Trophoblast cell (in vitro differentiated cells and primary cell): ENCODE measurements around the gene ATXN7L3B.

Experiments used
- DNase-seq, 2 donors: peaks; one replicate each; pipeline ENCODE4 v3.0.0-alpha.2; 2016
- H2AFZ ChIP-seq: 2 replicates; pipeline ENCODE4 v1.6.1; 2013; ENCODE audit warnings: low read length, moderate library complexity, mild to moderate bottlenecking; ENCODE audit not compliant: insufficient read depth, poor library complexity
- H2AK5ac ChIP-seq: 2 replicates; pipeline ENCODE4 v1.6.1; 2013; ENCODE audit warnings: mild to moderate bottlenecking, low read length
- H2BK120ac ChIP-seq: 2 replicates; pipeline ENCODE4 v1.6.1; 2013; ENCODE audit warnings: low read length, mild to moderate bottlenecking, moderate library complexity; ENCODE audit not compliant: insufficient read depth, poor library complexity
- H2BK12ac ChIP-seq: 2 replicates; pipeline ENCODE4 v1.6.1; 2013; ENCODE audit warnings: mild to moderate bottlenecking, low read length, moderate library complexity
- H2BK5ac ChIP-seq: 2 replicates; pipeline ENCODE4 v1.6.1; 2013; ENCODE audit warnings: low read length, low read depth, moderate library complexity, mild to moderate bottlenecking; ENCODE audit not compliant: poor library complexity
- H3K14ac ChIP-seq: 2 replicates; pipeline ENCODE4 v1.6.1; 2013; ENCODE audit warnings: mild to moderate bottlenecking, low read length
- H3K18ac ChIP-seq: 2 replicates; pipeline ENCODE4 v1.6.1; 2013; ENCODE audit warnings: mild to moderate bottlenecking, low read length
- H3K23ac ChIP-seq: 2 replicates; pipeline ENCODE4 v1.6.1; 2013; ENCODE audit warnings: low read length
- H3K27ac ChIP-seq: 2 replicates; pipeline ENCODE4 v1.5.1; 2013; ENCODE audit warnings: low read depth, mild to moderate bottlenecking, inconsistent platforms, low read length, moderate library complexity
- H3K27me3 ChIP-seq: 2 replicates; pipeline ENCODE4 v1.6.1; 2013; ENCODE audit warnings: inconsistent platforms, mild to moderate bottlenecking, low read length, moderate library complexity; ENCODE audit not compliant: insufficient read depth
- H3K36me3 ChIP-seq, 2 experiments: 1 replicate in 1 of 2; 2 replicates in 1 of 2; pipeline ENCODE4 v1.6.1; 2013; ENCODE audit warnings: low read length in 2 of 2, mild to moderate bottlenecking in 2 of 2, moderate library complexity in 1 of 2; ENCODE audit not compliant: insufficient read depth in 2 of 2, control insufficient read depth in 1 of 2
- H3K4ac ChIP-seq: 2 replicates; pipeline ENCODE4 v1.6.1; 2013; ENCODE audit warnings: low read depth, mild to moderate bottlenecking, low read length, moderate library complexity
- H3K4me1 ChIP-seq, 2 experiments: 1 replicate in 1 of 2; 2 replicates in 1 of 2; pipeline ENCODE4 v1.6.1; 2013; ENCODE audit warnings: low read length in 2 of 2, mild to moderate bottlenecking in 2 of 2, moderate library complexity in 1 of 2; ENCODE audit not compliant: insufficient read depth in 2 of 2, control insufficient read depth in 1 of 2
- H3K4me2 ChIP-seq: 2 replicates; pipeline ENCODE4 v1.6.1; 2013; ENCODE audit warnings: inconsistent platforms, mild to moderate bottlenecking, low read length, moderate library complexity
- H3K4me3 ChIP-seq: 2 replicates; pipeline ENCODE4 v1.5.1; 2013; ENCODE audit warnings: mild to moderate bottlenecking, low read depth, low read length, inconsistent platforms
- H3K79me1 ChIP-seq: one replicate; pipeline ENCODE4 v1.6.1; 2013; ENCODE audit warnings: low read length
- H3K79me2 ChIP-seq: 2 replicates; pipeline ENCODE4 v1.6.1; 2013; ENCODE audit warnings: low read length, mild to moderate bottlenecking; ENCODE audit not compliant: control insufficient read depth, insufficient read depth, poor library complexity
- H3K9ac ChIP-seq: 2 replicates; pipeline ENCODE4 v1.6.1; 2013; ENCODE audit warnings: mild to moderate bottlenecking, low read length
- H3K9me3 ChIP-seq: 2 replicates; pipeline ENCODE4 v1.6.1; 2013; ENCODE audit warnings: low read depth, mild to moderate bottlenecking, control low read depth, inconsistent platforms, low read length; ENCODE audit not compliant: insufficient read depth
- H4K12ac ChIP-seq: 2 replicates; pipeline ENCODE4 v1.6.1; 2013; ENCODE audit warnings: low read depth, mild to moderate bottlenecking, low read length, moderate library complexity
- H4K8ac ChIP-seq: 2 replicates; pipeline ENCODE4 v1.6.1; 2013; ENCODE audit warnings: low read depth, mild to moderate bottlenecking, low read length, moderate library complexity
- H4K91ac ChIP-seq: one replicate; pipeline ENCODE4 v1.6.1; 2013; ENCODE audit warnings: low read depth, mild to moderate bottlenecking, low read length, moderate library complexity
- whole genome bisulfite sequencing: extraction: QIAGEN DNeasy Blood & Tissue Kit; methylation state at CpG from one replicate; pipeline ENCODE4 v1.1.7; 2013; ENCODE audit warnings: missing lambda C conversion rate; ENCODE audit not compliant: insufficient read length, insufficient coverage; ENCODE audit errors: extremely low coverage; 5-methylcytosine and 5-hydroxymethylcytosine counted together

ATXN7L3B gene

GRCh38 chr12:74579446-74579845 is 41.8 kb downstream of the ATXN7L3B start:
- Histone ChIP-seq H3K27me3 (no peaks in the 10 kb centered on the region), H3K14ac (no peak overlapping the region), H4K12ac (no peak overlapping the region), H3K9me3 (no peaks in the 10 kb centered on the region), H3K79me1 (no peaks in the 10 kb centered on the region), H3K4me2 (no peak overlapping the region), H2AK5ac (no peak overlapping the region), H3K9ac (no peak overlapping the region), H2BK5ac (no peak overlapping the region), H4K8ac (no peak overlapping the region), H3K4me3 (no peak overlapping the region), H2AFZ (no peak overlapping the region), H2BK12ac (no peak overlapping the region), H3K4me1 (no peaks in the 10 kb centered on the region), H3K18ac (no peak overlapping the region), H3K36me3 (no peaks in the 10 kb centered on the region), H3K4ac (no peak overlapping the region), H3K79me2 (no peaks in the 10 kb centered on the region), H3K27ac (no peak overlapping the region), H3K23ac (no peak overlapping the region), H2BK120ac (no peak overlapping the region), H4K91ac (no peak overlapping the region)
- no peak for DNase-seq
- WGBS: no CpG with 5 or more reads among the region's 1 CpG

- Histone ChIP-seq H2BK5ac (no peak overlapping the region), H3K4ac (no peak overlapping the region), H4K91ac (no peak overlapping the region), H3K14ac (no peak overlapping the region), H2AFZ (no peak overlapping the region), H3K36me3 (no peaks in the 10 kb centered on the region), H3K23ac (no peak overlapping the region), H3K79me2 (no peaks in the 10 kb centered on the region), H4K8ac (no peak overlapping the region), H3K4me3 (no peak overlapping the region), H3K79me1 (no peaks in the 10 kb centered on the region), H2AK5ac (no peak overlapping the region), H3K4me1 (no peaks in the 10 kb centered on the region), H2BK12ac (no peak overlapping the region), H3K4me2 (no peak overlapping the region), H3K9ac (no peak overlapping the region), H3K27ac (no peak overlapping the region), H2BK120ac (no peak overlapping the region), H3K9me3 (no peaks in the 10 kb centered on the region), H4K12ac (no peak overlapping the region), H3K18ac (no peak overlapping the region), H3K27me3 (no peaks in the 10 kb centered on the region)
- WGBS: no CpG with 5 or more reads among the region's 1 CpG
- DNase-seq: no peak
These were observed 42.3 kb downstream of the ATXN7L3B start for GRCh38 chr12:74579981-74580380.

GRCh38 chr12:74581439-74581838 is 43.8 kb downstream of the ATXN7L3B start:
- H3K79me1 ChIP-seq: peaks cover 3% of the 10 kb centered on the region
- H3K14ac ChIP-seq: no peak overlapping the region
- H3K9ac ChIP-seq: no peak overlapping the region
- no peak overlapping the region for H2BK120ac ChIP-seq
- no peak overlapping the region for H2AFZ ChIP-seq
- H4K8ac ChIP-seq: no peak overlapping the region
- H3K4ac ChIP-seq: no peak overlapping the region
- DNase-seq: no peak
- no peak overlapping the region for H4K12ac ChIP-seq
- no peak overlapping the region for H3K23ac ChIP-seq
- no peaks in the 10 kb centered on the region for H3K27me3 ChIP-seq
- no peak overlapping the region for H2AK5ac ChIP-seq
- H3K4me2 ChIP-seq: no peak overlapping the region
- H3K36me3 ChIP-seq: no peaks in the 10 kb centered on the region
- H3K27ac ChIP-seq: no peak overlapping the region
- no peaks in the 10 kb centered on the region for H3K79me2 ChIP-seq
- H2BK5ac ChIP-seq: no peak overlapping the region
- no peaks in the 10 kb centered on the region for H3K4me1 ChIP-seq
- no peaks in the 10 kb centered on the region for H3K9me3 ChIP-seq
- no peak overlapping the region for H3K18ac ChIP-seq
- H3K4me3 ChIP-seq: no peak overlapping the region
- H2BK12ac ChIP-seq: no peak overlapping the region
- WGBS: no CpG with 5 or more reads among the region's 2 CpGs
- H4K91ac ChIP-seq: no peak overlapping the region

- WGBS: no CpG with 5 or more reads among the region's 3 CpGs
- H3K4me2 ChIP-seq: no peak overlapping the region
- H2AK5ac ChIP-seq: no peak overlapping the region
- no peak overlapping the region for H3K14ac ChIP-seq
- H3K36me3 ChIP-seq: no peaks in the 10 kb centered on the region
- no peak overlapping the region for H3K9ac ChIP-seq
- no peak overlapping the region for H4K8ac ChIP-seq
- no peak overlapping the region for H2BK12ac ChIP-seq
- H3K18ac ChIP-seq: no peak overlapping the region
- no peak overlapping the region for H3K4ac ChIP-seq
- no peak overlapping the region for H2AFZ ChIP-seq
- no peak overlapping the region for H2BK120ac ChIP-seq
- no peak overlapping the region for H2BK5ac ChIP-seq
- H4K91ac ChIP-seq: no peak overlapping the region
- no peak for DNase-seq
- H3K23ac ChIP-seq: no peak overlapping the region
- H4K12ac ChIP-seq: no peak overlapping the region
- H3K9me3 ChIP-seq: no peaks in the 10 kb centered on the region
- no peaks in the 10 kb centered on the region for H3K27me3 ChIP-seq
- no peak overlapping the region for H3K4me3 ChIP-seq
- H3K79me2 ChIP-seq: no peaks in the 10 kb centered on the region
- H3K79me1 ChIP-seq: peaks cover 6% of the 10 kb centered on the region
- no peaks in the 10 kb centered on the region for H3K4me1 ChIP-seq
- H3K27ac ChIP-seq: no peak overlapping the region
These were observed 46.9 kb downstream of the ATXN7L3B start for GRCh38 chr12:74584483-74585062.
